AG04450 (cell line): ENCODE results near the gene VPS26B. TPM values are rescaled to one million over a fixed set of nuclear protein-coding genes. Genes with fewer than 3 reads are reported as not detected.

Experiments used
- CTCF ChIA-PET: fragments of 300-600, 350-600 bp; formaldehyde crosslinking; extraction: SDS; loops from one replicate; lab custom pipeline; 2022; ENCODE audit warnings: antibody characterized with exemption, inconsistent platforms; lab: Charles Lee
- POLR2A ChIA-PET: fragments of 350-600 bp; formaldehyde crosslinking; extraction: SDS; loops from one replicate; lab custom pipeline; 2021; ENCODE audit warnings: antibody characterized with exemption, inconsistent platforms; lab: Yijun Ruan, JAX
- DNase-seq: peaks from one replicate; pipeline ENCODE4 v3.0.0-alpha.2; 2011; ENCODE audit warnings: low read depth, low spot score
- H3K27ac ChIP-seq: one replicate; pipeline ENCODE4 v1.5.1; 2012; ENCODE audit warnings: low read depth, low read length, control low read depth
- H3K27me3 ChIP-seq: one replicate; pipeline ENCODE4 v1.6.0; 2012; ENCODE audit warnings: low read length; ENCODE audit not compliant: control insufficient read depth, insufficient read depth
- H3K4me3 ChIP-seq: 2 replicates; pipeline ENCODE4 v1.5.1; 2011; ENCODE audit warnings: mild to moderate bottlenecking, low read depth, low read length, control low read depth
- H3K9me3 ChIP-seq: 2 replicates; pipeline ENCODE4 v1.5.1; 2012; ENCODE audit warnings: low read length; ENCODE audit not compliant: control insufficient read depth, insufficient read depth
- polyA plus RNA-seq: library from polyadenylated mRNA; depleted of rRNA; stranded (reverse); fragments of >200 nt; gene quantifications from 2 replicates; pipeline ENCODE4 v1.2.3, GENCODE V29; 2011
- TF ChIP-seq, protein P1 (sequence below): IDR thresholded peaks from 2 replicates; pipeline ENCODE4 v1.5.1; 2011; ENCODE audit warnings: low read depth, low read length, control low read depth, inconsistent platforms

VPS26B gene
- polyA plus RNA-seq, 1 experiment = 49.9 TPM

DNA sequence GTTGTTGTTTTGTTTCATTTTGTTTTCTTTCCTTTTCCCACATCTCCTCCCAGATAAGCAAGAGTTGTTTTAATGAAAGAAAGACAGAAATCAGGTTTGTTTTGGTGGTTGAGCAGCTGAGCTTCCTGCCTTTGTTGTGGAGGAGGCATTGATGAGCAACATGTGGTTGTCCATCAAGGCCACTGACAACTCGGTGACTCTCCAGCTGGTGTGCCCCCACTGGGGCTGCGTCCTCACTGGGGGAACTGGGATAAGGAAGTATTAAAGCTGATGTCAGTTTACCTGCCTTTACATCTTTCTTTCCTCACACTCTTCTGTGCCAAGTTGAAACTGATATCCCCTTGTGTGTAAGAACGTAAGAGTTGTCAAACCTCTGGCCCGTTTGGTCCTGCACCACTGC, 5.9 kb downstream of the VPS26B start:
- Histone ChIP-seq H3K4me3 (no peak overlapping the region), H3K27ac (no peak overlapping the region), H3K9me3 (no peaks in the 10 kb centered on the region; the same call in 1 of the 2 replicates), H3K27me3 (no peaks in the 10 kb centered on the region)
- no peak for DNase-seq
- POLR2A ChIA-PET = no interaction called here
- CTCF ChIA-PET = no interaction called here
- TF ChIP-seq, protein P1, sequence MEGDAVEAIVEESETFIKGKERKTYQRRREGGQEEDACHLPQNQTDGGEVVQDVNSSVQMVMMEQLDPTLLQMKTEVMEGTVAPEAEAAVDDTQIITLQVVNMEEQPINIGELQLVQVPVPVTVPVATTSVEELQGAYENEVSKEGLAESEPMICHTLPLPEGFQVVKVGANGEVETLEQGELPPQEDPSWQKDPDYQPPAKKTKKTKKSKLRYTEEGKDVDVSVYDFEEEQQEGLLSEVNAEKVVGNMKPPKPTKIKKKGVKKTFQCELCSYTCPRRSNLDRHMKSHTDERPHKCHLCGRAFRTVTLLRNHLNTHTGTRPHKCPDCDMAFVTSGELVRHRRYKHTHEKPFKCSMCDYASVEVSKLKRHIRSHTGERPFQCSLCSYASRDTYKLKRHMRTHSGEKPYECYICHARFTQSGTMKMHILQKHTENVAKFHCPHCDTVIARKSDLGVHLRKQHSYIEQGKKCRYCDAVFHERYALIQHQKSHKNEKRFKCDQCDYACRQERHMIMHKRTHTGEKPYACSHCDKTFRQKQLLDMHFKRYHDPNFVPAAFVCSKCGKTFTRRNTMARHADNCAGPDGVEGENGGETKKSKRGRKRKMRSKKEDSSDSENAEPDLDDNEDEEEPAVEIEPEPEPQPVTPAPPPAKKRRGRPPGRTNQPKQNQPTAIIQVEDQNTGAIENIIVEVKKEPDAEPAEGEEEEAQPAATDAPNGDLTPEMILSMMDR = no peak

DNA sequence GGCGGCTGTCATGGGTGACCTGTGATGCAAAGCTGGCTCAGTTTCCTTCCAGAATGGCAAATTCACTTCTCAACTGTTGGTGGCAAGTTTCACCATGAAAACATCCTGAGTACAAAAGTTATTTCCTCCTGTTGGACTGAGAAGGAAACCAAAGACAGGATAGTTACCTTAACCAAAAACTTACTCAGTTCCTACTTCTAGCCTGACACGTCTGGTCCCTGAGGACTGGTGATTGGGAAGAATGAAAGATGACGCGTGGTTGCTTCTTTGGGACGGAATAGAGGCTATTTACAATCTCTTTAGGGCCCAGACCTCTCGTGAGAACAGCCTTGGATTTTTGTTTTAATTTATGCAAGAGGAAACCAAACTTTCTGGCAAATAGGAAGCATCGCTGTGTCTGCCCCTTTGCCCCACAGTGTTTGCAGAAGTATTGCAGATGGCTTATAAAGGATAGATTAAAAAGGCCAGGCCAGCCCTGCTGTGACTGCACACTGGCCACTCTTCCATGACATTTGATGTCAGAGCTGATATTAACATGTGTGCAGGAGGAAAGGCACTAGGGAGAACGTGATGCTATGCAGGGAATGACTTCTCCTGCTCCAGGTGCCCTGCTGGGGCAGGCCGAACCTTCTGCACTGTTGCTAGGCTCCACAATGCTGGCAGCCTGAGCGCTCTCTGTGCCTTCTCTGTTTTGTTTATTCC, 7.6 kb downstream of the VPS26B start:
- TF ChIP-seq, protein P1 = no peak
- Histone ChIP-seq H3K27ac (no peak overlapping the region), H3K4me3 (no peak overlapping the region), H3K27me3 (no peaks in the 10 kb centered on the region), H3K9me3 (no peaks in the 10 kb centered on the region; the same call in 1 of the 2 replicates)
- CTCF ChIA-PET = no interaction called here
- DNase-seq = no peak
- POLR2A ChIA-PET = no interaction called here

- DNase-seq = no peak
- Histone ChIP-seq H3K4me3 (no peak overlapping the region), H3K27ac (no peak overlapping the region), H3K27me3 (no peaks in the 10 kb centered on the region), H3K9me3 (no peaks in the 10 kb centered on the region; the same call in 1 of the 2 replicates)
- ChIA-PET POLR2A (no interaction called here), CTCF (interaction anchor here (1.2 kb wide), 1 partner anchor 184 kb away, joined by 4 read pairs; no protein-coding TSS in a partner anchor)
- TF ChIP-seq, protein P1 = no peak
These were observed 9.3 kb downstream of the VPS26B start for GRCh38 chr11:134233729-134234179.

DNA sequence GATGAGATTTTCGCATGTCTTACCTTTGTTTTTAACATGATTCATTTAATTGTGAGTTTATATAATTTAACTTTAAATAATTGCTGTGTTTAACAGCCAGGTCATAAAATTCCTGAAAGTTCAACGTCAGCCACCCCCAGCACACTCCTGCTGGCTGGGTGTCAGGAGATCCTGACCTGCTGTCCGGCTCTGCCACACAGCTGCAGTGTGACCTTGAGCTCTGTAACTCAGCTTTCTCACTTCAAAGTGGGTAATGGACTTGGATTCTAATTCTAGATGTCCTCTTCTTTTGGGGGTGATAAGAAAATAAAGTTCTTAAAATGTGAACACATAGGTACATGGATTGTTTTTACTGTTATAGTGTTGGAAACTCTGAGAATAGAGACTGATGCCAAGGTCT, 10.9 kb downstream of the VPS26B start:
- ChIA-PET POLR2A (no interaction called here), CTCF (no interaction called here)
- Histone ChIP-seq H3K4me3 (no peak overlapping the region), H3K9me3 (no peaks in the 10 kb centered on the region; the same call in 1 of the 2 replicates), H3K27me3 (no peaks in the 10 kb centered on the region), H3K27ac (no peak overlapping the region)
- DNase-seq = no peak
- TF ChIP-seq, protein P1 = no peak

- CTCF ChIA-PET = no interaction called here
- TF ChIP-seq, protein P1 = no peak
- POLR2A ChIA-PET = interaction anchor here (0.5 kb wide), 1 partner anchor 11 kb away, joined by 3 read pairs; no protein-coding TSS in a partner anchor
- no peak overlapping the region for H3K4me3 ChIP-seq
- H3K27ac ChIP-seq = no peak overlapping the region
- H3K9me3 ChIP-seq = no peaks in the 10 kb centered on the region
- no peak for DNase-seq
- no peaks in the 10 kb centered on the region for H3K27me3 ChIP-seq
These were observed 12.5 kb downstream of the VPS26B start for GRCh38 chr11:134236834-134237556.
